Fibroblast of the aortic adventitia (primary cell): ENCODE data around the gene DNAL1. TPM values are rescaled to one million over a fixed set of nuclear protein-coding genes. Genes with fewer than 3 reads are reported as not detected.

ENCODE experiments used
- DNase-seq: peaks from one replicate; pipeline ENCODE4 v3.0.0-alpha.2; 2010; ENCODE audit warnings: low read depth
- H3K4me3 ChIP-seq: 2 replicates; pipeline ENCODE4 v1.5.1; 2011; ENCODE audit warnings: low read depth, mild to moderate bottlenecking, control low read depth, low read length, moderate library complexity
- small RNA-seq: library from RNA; depleted of rRNA; stranded (forward); fragments of <200 nt; gene quantifications from one replicate; pipeline ENCODE3, GENCODE V24; 2012
- total RNA-seq: library from RNA; depleted of rRNA; stranded (reverse); fragments of >200 nt; gene quantifications from 2 replicates; pipeline ENCODE4 v1.2.3, GENCODE V29; 2012; ENCODE audit warnings: low replicate concordance
- TF ChIP-seq, protein P1 (sequence below): IDR thresholded peaks from 2 replicates; pipeline ENCODE4 v1.5.1; 2011; ENCODE audit warnings: mild to moderate bottlenecking, low read length, control low read depth, inconsistent platforms; ENCODE audit not compliant: insufficient read depth

DNAL1 gene
- total RNA-seq, 1 donor: 12.7 TPM

DNA sequence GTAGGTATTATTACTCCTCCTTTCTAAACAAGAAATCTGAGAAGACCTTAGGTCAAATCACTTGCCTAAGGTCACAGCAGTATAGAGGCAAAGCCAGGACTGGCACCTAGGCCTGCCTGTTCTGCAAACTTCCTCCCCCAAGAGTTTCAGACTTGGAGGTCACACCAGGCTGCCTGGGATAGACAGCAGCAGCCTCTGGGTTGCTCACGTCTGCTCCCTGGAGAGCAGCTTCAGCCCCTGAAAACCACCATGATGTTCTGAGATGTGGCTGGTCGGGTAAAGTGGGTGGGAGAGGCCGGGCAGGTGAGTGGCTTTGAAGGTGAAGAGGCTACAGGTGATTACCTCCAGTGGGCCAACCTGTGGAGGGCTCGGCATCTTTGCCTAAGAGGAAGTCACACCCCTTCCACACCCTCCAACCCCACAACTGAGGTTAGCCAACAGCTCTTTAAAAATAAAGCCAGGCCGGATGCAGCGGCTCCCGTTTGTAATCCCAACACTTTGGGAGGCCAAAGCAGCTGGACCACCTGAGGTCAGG, 106.4 kb downstream of the DNAL1 start:
- DNase-seq: no peak
- H3K4me3 ChIP-seq: no peak overlapping the region
- TF ChIP-seq, protein P1, sequence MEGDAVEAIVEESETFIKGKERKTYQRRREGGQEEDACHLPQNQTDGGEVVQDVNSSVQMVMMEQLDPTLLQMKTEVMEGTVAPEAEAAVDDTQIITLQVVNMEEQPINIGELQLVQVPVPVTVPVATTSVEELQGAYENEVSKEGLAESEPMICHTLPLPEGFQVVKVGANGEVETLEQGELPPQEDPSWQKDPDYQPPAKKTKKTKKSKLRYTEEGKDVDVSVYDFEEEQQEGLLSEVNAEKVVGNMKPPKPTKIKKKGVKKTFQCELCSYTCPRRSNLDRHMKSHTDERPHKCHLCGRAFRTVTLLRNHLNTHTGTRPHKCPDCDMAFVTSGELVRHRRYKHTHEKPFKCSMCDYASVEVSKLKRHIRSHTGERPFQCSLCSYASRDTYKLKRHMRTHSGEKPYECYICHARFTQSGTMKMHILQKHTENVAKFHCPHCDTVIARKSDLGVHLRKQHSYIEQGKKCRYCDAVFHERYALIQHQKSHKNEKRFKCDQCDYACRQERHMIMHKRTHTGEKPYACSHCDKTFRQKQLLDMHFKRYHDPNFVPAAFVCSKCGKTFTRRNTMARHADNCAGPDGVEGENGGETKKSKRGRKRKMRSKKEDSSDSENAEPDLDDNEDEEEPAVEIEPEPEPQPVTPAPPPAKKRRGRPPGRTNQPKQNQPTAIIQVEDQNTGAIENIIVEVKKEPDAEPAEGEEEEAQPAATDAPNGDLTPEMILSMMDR: no peak

GRCh38 chr14:73752297-73752992, 107.7 kb downstream of the DNAL1 start:
- H3K4me3 ChIP-seq: no peak overlapping the region
- TF ChIP-seq, protein P1: peak; percentile 45
- peak; percentile 89 for DNase-seq

Small RNAs within 50 kb of the gene (small RNA-seq; reads per million reads assigned to genes)
- gene RNU6-240P: not detected

Other genes with a start within 250 kb of the DNAL1 start
- gene NUMB, start 186.4 kb upstream of the DNAL1 start, total RNA-seq: 39.0 and 52.3 TPM in 2 replicates
- gene RIOX1, start 154.1 kb upstream of the DNAL1 start, total RNA-seq: 17.4 and 17.5 TPM in 2 replicates
- gene ACOT1, start 107.8 kb upstream of the DNAL1 start, total RNA-seq: 3.9 and 54.0 TPM in 2 replicates
- gene HEATR4, start 86.0 kb upstream of the DNAL1 start, total RNA-seq: 0.18 TPM in 1 of 2 replicates, not detected in the other
- 8.9 and 74.0 TPM in 2 replicates for gene ACOT2, start 75.8 kb upstream of the DNAL1 start, total RNA-seq
- gene ACOT4, start 53.1 kb upstream of the DNAL1 start, total RNA-seq: 0.72 TPM in 1 of 2 replicates, not detected in the other
- gene ACOT6, start 32.5 kb upstream of the DNAL1 start, total RNA-seq: not detected in 2 replicates
- 27.9 and 44.2 TPM in 2 replicates for gene PNMA1, start 69.4 kb downstream of the DNAL1 start, total RNA-seq
- 4.4 and 9.3 TPM in 2 replicates for gene PTGR2, start 206.8 kb downstream of the DNAL1 start, total RNA-seq
- gene ZNF410, start 241.9 kb downstream of the DNAL1 start, total RNA-seq: 52.6 and 73.6 TPM in 2 replicates